WI38 (cell line): ENCODE measurements around the gene AP1G2.
A peak's percentile ranks its signal among the peaks of the same experiment; 100 is the strongest.

Source experiments
- H3K4me3 ChIP-seq: 2 replicates; pipeline ENCODE4 v1.5.1; 2011; ENCODE audit warnings: low read depth, mild to moderate bottlenecking, control low read depth, low read length
- CTCF ChIP-seq: IDR thresholded peaks from 2 replicates; pipeline ENCODE4 v1.5.1; 2012; ENCODE audit warnings: low read depth, mild to moderate bottlenecking, control low read depth, low read length

The AP1G2 gene

GRCh38 chr14:23559010-23559925, 8.3 kb downstream of the AP1G2 start:
- TF ChIP-seq CTCF = peak; percentile 96
- H3K4me3 ChIP-seq = no peak overlapping the region

- no peak overlapping the region for H3K4me3 ChIP-seq
- no peak for TF ChIP-seq CTCF
Observed at GRCh38 chr14:23558346-23559009, 9.1 kb downstream of the AP1G2 start.

GRCh38 chr14:23557946-23558345, 9.6 kb downstream of the AP1G2 start:
- no peak for TF ChIP-seq CTCF
- H3K4me3 ChIP-seq = no peak overlapping the region

GRCh38 chr14:23557521-23557920, 10.1 kb downstream of the AP1G2 start:
- H3K4me3 ChIP-seq = no peak overlapping the region

GRCh38 chr14:23556700-23557440, 10.7 kb downstream of the AP1G2 start:
- peak overlapping the region; percentile 86 for H3K4me3 ChIP-seq
- TF ChIP-seq CTCF = no peak

More at GRCh38 chr14:23557521-23557920, 10.1 kb downstream of the AP1G2 start:
- no peak for TF ChIP-seq CTCF

GRCh38 chr14:23555882-23556699, 11.5 kb downstream of the AP1G2 start, which contains the start of gene THTPA:
Gene THTPA, plus strand, starts transcription at chr14:23556271. Its CDS starts 487 bp downstream, at chr14:23556758.
- no peak for TF ChIP-seq CTCF
- peak within 1 kb of the TSS; percentile 86 for H3K4me3 ChIP-seq
